NB4 (cell line): ENCODE data around the gene CYB5A.
"Not testable (repeated sequence)": the region's sequence is repeated elsewhere in the genome, so short reads cannot be mapped to it uniquely, and the experiment has no call there.

Experiments used
- DNase-seq: peaks from one replicate; pipeline ENCODE4 v3.0.0; 2010; ENCODE audit warnings: low read depth
- H3K4me3 ChIP-seq: one replicate; pipeline ENCODE4 v1.5.1; 2011; ENCODE audit warnings: mild to moderate bottlenecking, low read depth, low read length, moderate library complexity
- CTCF ChIP-seq: IDR thresholded peaks from one replicate; pipeline ENCODE4 v1.5.1; 2012; ENCODE audit warnings: low read depth, low read length
- MAX ChIP-seq: IDR thresholded peaks from 2 replicates; pipeline ENCODE4 v1.6.1; 2011; ENCODE audit warnings: low read depth, low read length
- MYC ChIP-seq: IDR thresholded peaks from 2 replicates; pipeline ENCODE4 v1.6.1; 2011; ENCODE audit warnings: low read depth, low read length
- POLR2A ChIP-seq: IDR thresholded peaks from 2 replicates; pipeline ENCODE4 v1.6.1; 2011; ENCODE audit warnings: mild to moderate bottlenecking; ENCODE audit not compliant: insufficient read length; ENCODE audit errors: extremely low read depth

CYB5A gene

GRCh38 chr18:74333091-74333490, 41.3 kb upstream of the CYB5A start:
- DNase-seq = no peak
- TF ChIP-seq MYC (no peak), CTCF (no peak), MAX (no peak), POLR2A (no peak)
- H3K4me3 ChIP-seq = no peak overlapping the region

DNA sequence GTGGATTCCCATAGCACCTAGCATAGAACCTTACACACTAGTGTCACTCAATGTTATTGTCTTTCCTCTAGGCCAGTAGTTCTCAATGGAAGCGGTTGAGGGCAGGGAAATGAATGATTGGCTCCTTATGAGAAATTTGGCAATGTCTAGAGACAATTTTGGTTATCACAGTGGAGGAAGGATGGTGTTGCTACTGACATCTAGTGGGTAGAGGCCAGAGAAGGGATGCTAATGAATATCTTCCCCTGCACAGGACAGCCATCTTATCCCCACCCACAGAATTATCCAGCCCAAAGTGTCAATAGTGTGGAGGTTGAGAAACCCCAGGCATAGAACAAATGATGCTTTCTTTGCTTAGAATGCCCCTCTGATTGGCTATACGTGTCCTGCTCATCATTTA, 39.6 kb upstream of the CYB5A start:
- DNase-seq = peak; percentile 32
- TF ChIP-seq CTCF (peak; percentile 37), MYC (no peak)
- no peak overlapping the region for H3K4me3 ChIP-seq

DNA sequence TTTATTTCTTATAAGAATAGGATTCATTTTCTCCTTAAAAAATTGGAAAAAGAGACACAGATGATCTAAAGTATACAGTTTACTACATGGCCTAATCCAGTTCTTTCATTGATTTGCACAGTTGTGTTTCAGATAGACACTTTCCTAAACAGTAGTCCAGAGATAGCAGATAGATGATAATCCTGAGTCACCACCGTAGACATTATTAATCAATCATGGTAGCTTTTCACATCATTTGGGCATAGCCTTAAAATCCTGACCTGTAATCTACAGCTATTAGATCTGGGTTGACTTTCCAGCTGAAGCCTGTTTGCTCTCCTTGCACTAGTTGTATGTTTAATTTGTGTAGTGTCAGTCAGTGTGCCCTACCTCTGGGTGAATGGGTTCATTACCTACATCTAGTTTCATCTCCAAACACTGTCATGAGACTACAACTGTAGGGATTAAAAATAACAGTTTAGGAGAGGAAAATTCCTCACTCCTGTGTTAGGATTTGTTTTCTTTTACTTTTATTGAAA, 38.0 kb upstream of the CYB5A start:
- no peak overlapping the region for H3K4me3 ChIP-seq
- DNase-seq = no peak
- TF ChIP-seq MAX (no peak), POLR2A (no peak), CTCF (no peak), MYC (no peak)

DNA sequence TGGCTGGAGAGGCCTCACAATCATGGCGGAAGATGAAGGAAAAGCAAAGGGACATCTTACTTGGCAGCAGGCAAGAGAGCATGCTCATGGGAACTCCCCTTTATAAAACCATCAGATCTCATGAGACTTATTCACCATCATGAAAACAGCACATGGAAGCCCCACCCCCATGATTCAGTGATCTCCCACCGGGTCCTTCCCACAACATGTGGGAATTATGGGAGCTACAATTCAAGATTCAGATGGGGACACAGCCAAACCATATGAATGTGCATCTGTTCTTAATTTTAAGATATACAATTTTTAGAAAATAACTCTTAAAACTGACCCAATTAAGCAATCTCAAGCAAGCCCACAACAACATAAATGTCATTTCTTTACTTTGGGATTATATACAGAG, 36.4 kb upstream of the CYB5A start:
- no peak overlapping the region for H3K4me3 ChIP-seq
- no peak for DNase-seq
- TF ChIP-seq MYC (no peak), CTCF (no peak), MAX (no peak), POLR2A (no peak)

DNA sequence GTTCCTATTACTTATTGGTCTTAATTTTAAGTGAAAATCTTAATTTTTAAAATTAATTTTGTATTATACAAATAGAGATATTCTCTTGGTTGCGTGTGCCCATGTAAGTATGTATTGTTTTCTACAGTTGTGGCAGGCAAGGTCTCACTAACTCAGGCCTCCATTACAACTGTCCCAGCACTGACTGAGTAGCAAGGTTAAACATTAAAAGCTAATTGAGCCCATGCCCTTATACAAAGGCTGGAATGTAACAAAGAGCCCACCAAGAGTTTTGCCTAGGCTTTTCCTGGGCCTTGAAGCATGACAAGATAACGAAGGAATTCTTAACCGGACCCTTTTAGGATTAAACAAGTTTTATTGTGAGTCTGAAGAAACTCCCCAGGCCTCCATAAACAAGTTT, 35.0 kb upstream of the CYB5A start:
- not testable (repeated sequence) for H3K4me3 ChIP-seq, DNase-seq

DNA sequence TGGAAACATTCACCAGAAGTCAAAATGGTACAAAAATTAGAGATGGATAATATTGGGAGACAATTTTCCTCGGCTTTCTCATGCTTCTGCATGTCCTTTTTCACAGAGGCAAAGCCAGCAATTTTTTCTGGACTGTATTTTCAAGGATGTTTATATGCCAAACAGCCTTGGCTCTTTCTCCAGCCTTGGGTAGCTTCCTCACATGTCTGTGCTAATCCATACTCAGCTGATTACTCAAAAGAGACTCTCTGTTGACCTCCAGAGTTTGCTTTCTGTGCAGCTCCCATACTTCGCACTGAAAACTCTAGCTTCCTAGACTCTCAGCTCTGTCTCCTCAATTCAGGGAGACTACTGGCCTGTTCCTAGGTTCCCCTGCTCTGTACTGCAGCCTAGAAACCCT, 34.5 kb upstream of the CYB5A start:
- TF ChIP-seq MYC = no peak
- no peak for TF ChIP-seq MAX
- TF ChIP-seq CTCF = no peak
- no peak for TF ChIP-seq POLR2A
- no peak for DNase-seq
- no peak overlapping the region for H3K4me3 ChIP-seq
